Islet of Langerhans (tissue), 1 donor: ENCODE data around the gene TYMP.

Experiments used
- FAIRE-seq: peaks from one replicate; lab custom pipeline; 2011; peaks lifted over from hg19 to GRCh38; lab: Jason Lieb, UNC

TYMP gene, protein sequence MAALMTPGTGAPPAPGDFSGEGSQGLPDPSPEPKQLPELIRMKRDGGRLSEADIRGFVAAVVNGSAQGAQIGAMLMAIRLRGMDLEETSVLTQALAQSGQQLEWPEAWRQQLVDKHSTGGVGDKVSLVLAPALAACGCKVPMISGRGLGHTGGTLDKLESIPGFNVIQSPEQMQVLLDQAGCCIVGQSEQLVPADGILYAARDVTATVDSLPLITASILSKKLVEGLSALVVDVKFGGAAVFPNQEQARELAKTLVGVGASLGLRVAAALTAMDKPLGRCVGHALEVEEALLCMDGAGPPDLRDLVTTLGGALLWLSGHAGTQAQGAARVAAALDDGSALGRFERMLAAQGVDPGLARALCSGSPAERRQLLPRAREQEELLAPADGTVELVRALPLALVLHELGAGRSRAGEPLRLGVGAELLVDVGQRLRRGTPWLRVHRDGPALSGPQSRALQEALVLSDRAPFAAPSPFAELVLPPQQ

DNA sequence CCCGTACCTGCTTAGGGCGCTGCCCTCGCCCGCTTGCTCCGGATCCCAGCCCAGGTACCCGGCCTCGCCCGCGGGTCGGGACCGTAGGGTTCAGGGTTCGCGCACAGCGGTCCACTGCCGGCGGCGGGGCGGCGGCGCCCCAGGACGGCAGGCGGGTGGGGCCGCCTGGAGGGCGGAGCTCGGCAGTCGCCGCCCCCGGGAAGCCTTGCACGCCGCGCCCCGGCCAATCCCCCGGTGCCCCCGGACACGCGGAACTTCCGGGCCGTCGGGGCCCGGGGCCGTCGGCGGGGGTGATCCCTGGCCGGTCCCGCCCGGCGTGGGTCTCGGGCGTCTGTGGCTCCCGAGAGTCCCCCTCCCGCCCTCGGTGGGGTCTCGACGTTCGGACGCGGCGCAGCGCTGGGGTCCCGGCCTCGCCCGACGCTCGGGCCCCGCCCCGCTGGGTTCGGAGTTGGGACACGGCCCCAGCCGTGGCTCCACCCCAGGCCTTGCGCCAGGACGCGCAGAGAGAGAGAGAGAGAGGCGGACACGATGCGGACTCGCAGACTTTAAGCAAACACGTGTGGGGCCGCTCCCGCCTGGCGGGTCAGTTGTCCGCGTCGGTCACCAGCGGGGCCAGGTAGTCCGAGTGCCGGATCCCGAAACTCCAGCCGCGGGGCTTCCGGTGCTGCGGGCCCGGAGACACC, at the start of gene TYMP:
TYMP (minus strand) TSS at position 116 of the 683 bp plus-strand sequence. CDS start 303 bp downstream, outside the sequence.
- no peak for FAIRE-seq

DNA sequence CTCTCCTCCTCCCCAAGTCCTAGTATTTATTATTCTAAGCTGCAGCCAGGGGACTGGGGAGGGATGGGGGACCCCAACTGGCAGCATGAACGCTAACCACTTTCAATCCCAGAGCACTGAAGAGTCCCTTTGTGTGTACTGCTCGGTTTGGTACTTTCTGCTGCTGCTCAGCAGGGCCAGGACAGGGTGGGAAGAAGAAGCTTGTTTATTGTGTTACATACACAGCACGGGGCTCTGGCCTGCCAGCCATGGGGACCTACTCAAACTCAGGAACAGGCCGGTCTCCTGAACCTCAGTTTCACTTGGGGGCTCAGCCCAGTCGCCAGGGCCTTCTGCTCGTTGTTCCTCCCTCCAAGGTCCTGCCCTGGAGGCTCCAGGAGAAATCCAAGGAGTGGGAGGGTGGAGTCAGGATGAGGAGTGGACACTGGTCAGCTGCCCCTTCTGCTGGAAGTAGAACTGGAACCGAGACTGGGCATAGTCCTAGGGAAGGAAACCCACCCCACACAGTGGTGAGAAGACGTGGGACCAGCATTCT, 49.0 kb upstream of the TYMP start:
- no peak for FAIRE-seq

DNA sequence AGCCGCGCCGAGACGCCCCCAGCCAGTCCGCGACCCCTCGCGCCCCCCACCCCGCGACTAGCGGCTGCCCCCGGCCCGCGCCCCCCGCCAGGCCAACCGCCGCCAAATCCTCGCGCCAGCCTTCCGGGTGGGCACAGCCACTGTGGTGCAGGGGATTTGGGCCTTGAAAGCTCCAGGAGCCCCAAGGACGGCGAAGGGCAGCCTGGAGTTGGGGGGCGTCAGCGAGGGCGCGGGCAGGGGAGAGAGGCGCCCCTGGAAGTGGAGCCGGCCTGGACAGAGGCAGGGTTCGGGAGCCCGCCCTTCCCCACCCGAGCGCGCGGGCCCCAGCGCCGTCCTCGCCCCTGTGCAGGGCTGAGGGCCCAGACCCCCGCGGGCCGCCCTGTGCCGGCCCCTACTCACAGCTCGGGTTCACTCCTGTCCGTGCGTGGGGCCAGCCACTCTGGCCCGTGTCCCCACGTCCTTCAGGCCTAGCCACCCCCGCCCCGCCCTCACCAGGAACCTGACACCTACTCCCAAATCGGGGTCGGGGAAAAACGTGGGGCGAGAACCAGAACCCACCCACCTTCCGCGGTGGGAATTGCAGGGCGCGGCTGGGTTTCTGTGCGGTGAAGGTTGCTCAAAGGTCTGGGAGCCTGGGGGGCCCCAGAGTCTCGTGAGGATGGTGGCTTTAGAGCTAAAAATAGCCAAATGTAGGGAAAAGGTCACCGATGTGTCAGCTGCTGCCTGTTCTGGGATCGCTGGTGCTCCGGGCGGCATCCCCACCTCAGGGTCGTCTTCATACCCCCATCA, 48.4 kb upstream of the TYMP start, which contains the start of gene CPT1B:
CPT1B (minus strand) TSS at position 441 of the 789 bp plus-strand sequence. CDS start 512 bp downstream, outside the sequence.
- no peak for FAIRE-seq

DNA sequence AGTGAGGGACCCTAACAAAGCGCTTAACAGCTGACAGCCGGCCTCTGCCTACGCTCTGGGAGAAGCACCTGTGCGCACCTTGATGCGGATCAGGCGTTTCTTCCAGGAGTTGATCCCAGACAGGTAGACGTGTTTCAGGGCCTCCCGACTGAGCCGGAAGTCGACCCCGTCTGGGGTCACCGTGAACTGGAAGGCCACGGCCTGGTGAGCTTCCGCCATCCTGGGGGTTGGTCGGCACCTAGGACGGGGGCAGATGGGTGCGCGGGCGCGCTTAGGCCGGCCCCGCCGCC, 47.8 kb upstream of the TYMP start:
- no peak for FAIRE-seq

DNA sequence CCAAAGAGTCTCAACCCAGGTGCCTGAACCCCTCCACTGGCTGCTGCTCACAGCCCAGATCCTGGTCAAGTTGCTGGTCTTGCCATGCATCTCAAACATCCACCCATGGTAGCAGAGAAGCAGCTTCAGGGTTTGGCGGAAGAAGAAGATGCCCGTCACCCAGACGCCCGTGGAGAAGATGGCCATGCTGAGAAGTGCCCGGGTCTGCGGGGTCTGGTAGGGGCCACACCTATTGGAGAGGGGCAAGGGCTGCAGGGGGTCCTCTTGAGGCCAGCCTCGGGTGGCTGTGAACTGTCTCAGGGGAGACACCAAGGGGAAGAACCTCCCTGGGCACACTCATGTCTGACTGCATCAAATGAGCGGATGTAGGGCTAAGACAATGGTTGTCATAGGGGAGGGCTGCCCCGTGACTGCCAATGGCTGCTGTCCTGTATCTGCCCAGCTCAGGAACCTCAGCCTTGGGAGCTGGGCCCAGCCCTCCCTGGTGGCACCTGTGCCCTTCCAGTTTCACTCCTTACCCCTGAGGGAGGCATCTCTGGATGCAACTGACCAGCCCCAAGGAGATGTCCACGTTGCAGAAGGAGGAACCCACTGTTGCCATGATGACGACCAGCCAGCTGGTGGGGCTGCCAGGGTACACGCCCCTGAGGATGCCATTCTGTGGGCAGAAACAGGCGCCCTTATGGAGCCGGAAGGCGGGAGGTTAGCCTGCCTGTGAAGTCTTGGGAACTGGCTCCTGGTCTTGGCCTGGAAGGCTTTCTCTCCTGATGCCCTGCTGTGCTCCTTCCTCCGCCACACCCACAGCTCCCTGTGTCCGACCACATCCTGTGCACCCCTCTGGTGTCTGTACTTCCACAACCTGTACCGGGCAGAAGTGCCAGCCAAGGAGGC, 47.2 kb upstream of the TYMP start:
- FAIRE-seq = no peak

DNA sequence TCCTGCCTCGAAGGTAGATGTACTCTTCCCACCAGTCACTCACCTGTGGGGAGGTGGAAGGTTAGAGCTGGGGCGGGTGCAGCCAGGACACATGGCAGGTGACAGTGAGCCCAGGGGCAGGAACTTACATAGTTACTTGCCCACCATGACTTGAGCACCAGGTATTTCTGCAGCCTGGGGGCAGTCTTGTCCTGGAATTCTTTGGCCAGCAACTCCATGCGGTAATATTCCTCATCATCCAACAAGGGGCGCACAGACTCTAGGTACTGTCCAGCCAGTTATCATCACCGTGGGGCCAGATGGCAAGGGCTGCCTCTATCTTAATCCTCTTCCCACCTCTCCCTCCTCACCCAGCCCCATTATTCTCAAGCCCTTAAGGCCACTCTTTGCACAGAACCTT, 46.3 kb upstream of the TYMP start:
- no peak for FAIRE-seq

DNA sequence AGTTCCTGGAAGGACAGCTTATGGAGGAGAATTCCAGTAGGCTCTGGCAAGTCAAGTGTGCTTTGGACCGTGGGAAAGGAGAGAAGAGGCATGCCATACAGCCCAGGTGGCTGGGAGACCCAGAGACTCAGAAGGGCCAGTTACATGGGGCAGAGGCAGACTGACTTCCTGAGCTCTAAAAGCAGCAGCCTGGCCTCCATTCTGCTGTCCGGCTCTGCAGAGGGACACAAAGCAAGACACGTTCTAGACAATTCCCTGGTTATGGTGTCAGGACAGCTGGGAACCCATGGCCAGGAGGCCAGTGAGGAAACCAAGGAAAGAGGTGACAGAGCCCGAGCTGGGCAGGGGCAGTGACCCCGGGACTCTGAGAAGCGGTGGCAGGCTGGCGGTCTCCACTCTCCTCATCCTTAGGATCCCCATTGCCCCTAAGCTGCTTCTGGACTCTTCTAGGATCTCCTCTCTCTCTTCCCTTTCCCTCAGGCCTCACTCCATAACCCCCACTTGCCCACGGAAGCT, 45.7 kb upstream of the TYMP start:
- no peak for FAIRE-seq

DNA sequence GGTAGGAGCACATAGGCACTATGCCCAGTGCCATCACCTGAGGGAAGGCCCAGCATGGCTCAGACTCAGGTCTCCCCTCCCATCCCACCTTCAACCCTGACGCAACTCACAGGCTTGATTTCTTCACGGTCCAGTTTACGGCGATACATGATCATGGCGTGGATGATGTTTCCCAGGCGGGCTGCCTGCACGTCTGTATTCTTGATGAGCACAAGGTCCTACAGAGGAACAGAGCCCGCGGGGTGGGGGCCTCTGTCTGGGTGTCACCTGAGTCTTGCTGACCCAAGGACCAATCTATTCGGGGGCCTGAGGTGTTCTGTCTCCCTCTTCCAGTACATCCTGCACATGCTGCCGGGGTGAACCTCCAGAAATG, 44.6 kb upstream of the TYMP start:
- FAIRE-seq = no peak

DNA sequence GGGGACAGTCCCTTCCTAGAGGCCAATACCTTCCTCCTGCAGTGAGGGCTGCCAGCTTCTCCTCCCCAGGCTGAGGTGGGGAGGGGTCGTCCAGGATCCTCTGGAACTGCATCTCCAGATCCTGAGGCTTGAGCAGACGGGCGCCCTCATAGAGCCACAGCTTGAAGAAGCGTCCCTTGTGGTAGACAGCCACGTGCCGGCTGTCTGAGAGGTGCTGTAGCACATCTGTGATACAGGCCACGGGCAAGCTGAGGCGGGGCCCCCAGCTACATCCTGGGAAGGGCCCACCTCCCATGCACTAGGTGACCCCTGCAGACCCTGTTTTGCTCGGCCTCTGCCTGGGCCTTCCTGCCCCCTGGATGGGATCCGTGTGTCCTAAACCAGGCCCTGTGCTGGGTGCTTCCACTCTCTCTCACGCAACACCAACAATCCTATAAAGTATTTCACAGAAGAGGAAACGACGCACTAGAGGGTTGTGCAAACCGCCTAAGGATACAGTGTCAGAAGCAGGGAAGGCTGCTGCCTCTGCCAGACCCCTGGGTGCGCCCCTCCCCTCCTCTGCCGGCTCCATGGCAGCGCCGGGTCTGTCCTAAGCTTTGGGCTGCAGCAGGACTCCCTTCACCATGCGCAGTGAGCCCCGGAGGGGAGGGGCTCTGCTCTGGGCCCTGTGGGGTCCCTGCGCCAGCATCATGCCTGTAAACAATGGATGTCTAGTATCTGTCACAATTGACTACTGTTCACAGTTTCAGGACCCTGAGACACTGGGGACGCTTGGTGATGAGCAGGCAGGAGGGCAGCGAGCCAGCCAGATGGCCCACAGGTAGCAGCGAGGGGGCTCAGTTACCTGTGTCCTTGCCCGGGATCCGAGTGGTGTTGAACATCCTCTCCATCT, 43.9 kb upstream of the TYMP start:
- no peak for FAIRE-seq

DNA sequence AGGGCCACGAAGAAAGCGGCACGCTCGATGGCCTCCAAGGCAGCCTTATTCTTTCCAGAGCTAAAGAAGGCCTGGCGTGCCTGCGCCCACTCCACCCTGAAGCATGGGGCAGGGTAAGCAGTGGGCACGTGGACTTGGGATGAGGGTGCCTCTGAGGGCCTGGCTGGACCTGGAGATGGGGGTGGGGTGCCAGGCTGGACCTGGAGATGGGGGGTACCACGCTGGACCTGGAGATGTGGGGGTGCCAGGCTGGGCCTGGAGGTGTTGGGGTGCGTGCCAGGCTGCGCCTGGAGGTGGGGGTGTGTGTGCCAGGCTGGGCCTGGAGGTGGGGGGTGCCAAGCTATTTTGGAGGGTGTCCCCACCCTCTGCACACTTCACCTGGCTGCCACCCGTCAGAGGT, 43.2 kb upstream of the TYMP start:
- FAIRE-seq = no peak

DNA sequence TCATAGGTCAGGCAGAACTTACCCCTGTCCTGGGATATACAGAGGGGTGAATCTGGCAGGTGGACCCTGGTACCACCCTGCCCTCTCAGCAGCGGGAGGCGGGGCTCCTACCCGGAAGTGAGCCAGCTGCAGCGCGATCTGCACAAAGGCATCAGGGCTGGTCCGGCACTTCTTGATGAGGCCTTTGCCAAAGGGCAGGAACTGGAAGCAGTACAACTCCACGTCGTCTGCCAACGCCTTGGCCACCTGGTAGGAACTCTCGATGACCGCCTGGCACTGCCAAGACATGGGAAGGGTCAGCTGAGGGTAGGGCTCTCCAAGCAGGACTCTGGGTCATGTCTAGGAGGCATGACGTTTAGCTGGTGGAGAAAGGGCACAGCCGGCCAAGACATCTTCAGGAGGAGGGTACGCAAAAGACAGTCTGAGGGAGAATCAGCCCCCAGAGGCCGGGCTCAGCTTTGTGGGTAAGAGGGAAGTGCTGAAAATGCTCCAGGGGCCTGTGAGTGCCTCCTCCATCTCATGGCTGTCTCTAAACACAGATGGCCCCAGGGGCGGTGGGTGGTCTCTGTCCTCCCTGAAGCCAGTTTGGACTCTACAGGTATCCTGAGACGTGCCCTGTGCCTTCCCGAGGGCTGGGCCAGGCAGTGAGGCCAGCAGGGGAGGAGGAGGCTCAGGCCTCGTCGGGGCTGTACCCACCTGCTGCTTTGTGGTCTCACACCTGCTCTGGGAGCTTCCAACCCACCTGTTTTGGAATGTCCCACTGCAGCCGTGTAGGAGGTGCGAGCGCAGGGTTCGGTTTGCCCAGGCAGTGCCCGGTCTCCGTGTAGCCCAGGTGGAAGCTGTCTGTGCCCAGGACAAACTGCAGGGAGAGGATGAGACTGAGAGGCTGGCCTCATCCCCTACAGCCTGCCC, 41.7 kb upstream of the TYMP start:
- FAIRE-seq = no peak

DNA sequence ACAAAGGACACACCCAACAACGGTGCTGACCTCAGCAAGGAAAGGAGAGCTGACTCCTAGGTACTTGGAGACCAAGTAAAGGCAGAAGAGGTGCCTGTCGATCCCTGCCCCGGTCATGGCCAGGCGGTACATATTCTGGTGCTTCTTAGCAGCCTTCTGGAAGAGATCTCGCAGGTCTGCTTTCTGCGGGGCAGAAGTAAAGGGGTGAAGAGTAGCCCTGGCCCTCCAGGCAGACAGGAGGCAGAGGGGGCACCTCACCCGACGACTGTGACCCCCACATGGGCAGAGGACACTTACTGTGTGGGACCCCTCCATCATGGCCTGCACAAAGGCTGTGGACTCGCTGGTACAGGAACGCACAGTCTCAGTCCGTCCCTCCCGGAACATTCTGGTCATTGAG, 41.0 kb upstream of the TYMP start:
- FAIRE-seq = no peak

DNA sequence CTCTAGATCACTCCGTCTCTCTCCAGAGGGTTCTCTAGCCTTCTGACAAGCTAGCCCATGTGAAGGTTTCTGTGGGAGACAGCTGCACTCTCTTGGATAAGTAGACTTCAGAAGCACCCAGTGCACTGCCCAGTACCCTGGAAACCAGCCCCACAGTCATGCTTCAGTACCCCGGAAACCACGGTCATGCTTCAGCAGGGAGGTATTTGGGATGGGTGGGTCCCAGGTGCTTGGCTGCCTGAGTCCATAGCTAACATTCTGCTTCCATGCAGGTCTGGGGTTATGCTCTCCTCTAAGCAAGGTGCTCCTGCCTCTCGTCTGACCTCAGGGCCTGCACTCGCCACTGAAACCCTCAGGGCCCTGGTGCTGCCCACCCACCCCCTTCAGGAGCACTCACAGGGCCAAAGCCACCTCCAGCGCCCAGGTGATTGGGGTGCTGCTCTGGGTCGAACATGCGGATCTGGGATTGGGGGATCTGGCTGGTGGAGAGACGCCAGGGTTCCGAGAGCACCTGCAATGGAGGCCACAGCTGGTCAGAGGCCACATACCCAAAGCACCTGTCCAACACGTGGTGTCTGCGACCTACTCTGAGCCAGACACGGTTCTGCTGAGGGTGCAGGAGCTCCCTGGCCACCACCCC, 40.2 kb upstream of the TYMP start:
- FAIRE-seq = no peak

DNA sequence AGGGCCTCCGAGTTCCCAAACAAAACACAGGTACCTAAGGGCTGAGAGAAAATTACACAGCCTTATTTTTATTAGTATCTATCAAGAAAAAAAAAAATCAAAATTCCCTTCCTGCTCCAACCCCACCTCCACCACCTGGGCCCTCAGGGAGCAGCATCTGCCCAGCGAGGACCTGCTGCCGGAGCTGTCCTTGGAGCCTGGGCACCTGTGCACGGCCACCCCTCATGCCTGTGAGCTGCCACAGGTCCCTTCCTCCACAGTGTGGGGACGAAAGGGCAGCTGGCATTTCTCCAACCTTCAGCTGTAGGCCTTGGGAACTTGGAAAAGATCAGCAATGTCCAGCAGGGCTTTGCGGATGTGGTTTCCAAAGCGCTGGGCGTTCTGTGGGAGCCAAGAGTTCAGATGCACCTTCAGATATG, 39.2 kb upstream of the TYMP start:
- no peak for FAIRE-seq

DNA sequence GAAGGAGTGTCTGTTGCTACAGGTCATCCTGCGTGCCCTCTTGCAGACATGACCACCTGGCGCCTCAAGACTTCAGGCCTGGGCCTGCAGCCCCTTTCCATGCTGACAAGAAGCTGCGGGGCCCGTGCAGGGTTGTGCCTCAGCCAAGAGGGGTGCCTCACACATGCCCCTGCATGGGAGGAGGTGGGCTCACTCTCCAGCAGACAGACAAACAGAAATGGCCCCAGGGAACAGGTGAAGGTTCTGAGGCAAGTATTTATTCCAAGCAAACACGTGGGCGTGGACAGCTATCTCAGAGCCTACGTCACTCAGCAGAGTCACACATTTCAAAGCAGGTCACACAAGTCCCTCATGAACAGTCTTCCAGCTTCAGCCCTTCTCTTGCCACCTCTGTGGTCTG, 38.8 kb upstream of the TYMP start:
- no peak for FAIRE-seq

DNA sequence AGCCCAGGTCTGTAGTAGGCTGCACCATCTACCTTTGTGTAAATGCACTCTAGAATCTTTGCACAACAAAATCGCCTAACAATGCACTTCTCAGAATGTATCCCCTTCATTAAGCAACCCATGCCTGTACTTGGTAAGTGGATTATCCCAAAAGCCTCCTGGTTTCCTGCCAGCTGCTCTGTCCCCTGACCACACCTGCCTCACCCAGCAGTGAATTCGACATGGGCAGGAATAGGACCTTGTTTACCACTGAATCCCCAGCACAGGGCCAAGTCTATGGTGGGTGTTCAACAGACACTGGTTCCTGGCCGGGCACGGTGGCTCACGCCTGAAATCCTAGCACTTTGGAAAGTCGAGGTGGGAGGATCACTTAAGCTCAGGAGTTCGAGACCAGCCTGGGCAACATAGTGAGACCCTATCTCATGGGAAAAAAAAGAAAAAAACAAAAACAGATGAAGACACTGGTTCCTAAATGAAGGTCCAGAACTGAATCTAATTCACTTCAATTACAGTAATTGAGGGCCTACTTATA, 38.0 kb upstream of the TYMP start:
- no peak for FAIRE-seq

DNA sequence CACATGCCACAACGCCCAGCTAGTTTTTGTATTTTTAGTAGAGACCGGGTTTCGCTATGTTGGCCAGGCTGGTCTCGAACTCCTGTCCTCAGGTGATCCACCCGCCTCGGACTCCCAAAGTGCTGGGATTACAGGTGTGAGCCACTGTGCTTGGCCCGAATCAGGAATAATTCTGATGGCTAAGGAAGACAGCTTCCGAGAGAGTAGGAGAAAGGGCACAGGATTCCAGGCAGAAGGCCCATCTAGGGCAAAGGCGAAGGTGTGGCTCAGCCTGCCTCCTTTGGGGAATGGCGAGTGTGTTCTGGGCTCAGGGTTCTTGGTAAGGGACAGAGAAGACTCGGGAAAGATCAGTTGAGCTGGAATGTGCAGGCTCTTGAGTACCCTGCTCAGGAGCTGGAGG, 34.5 kb upstream of the TYMP start:
- FAIRE-seq = no peak

DNA sequence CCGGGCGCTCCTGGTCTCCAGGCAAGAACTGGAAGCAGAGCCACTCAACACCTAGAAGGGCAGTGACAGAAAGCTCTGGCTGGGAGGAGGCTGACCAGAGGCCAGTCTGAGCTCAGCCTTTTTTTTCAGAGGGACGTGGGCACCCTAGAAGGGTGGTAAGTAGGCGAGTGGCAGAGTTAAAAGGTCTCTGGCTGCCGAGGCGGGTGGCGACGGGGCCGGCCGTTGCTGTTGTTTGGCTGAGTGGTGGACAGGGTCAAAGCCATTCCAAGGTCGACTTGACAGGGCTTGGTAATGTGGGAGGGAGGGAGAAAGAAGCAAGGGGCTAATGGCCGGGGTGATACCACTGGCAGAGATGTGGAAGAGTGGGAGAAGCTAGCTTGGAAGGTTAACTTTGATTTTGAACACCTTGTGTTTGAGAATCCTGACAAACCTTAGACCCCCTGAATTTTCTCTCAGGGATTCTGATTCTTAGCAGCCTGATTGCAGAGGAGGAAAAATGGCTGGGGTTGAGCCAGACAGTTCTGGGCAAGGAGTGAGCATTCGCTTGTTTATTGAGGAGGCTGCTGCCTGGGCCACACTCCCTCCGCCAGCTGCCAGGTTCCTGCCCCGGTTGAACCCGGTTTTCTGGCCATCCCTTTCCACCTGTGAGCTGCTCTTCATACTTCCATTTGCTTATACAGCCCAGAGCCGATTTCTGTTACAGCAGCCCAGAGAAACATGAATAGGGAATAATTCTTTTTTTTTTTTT, 33.8 kb upstream of the TYMP start:
- FAIRE-seq = no peak
